GM21576 (cell line): ENCODE measurements around the gene MLX.
"Not testable (repeated sequence)": the region's sequence is repeated elsewhere in the genome, so short reads cannot be mapped to it uniquely, and the experiment has no call there.

Source experiments
- ATAC-seq: cut with Tn5 transposase; IDR thresholded peaks from one replicate; pipeline ENCODE4 v1.9.1; 2021; ENCODE audit warnings: mild to moderate bottlenecking, moderate library complexity; ENCODE audit not compliant: unreplicated experiment

Gene MLX

DNA sequence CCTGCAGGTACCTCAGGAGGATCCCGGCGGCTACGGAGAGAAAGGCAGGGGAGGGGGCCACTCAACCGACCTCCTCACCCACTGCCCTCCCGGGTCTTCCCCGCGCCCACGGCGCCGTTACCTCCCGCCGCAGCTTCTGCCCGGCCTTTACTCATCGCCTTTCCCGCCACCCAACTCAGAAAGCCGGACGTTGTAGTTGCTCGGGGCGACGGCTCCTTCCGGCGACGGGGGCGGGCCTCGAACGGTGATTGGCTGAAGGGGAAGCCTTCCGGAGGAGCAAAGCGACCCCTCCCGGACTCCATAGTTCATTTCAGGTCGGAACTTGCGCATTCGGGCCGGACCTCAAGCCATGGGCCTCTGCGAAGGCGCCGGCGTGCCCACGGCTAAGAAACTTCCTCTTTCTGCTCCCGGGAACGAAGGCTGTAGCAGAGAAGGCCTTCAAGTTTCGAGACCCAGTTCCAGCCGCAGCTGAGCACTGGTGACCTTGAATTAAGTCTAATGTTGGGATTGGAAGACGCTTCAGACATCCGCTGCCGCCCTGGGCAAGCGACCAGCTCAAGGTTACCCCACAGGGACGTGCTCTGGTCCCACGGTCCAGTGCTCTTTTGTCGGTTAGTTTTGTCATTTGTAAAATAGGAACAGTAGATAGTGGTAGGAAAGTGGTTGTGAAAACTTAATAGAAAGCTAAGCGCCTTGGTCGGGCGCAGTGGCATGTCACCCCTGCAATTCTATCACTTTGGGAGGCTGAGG, 10.8 kb downstream of the MLX start, which contains the start of gene PSMC3IP:
Gene PSMC3IP, minus strand, starts transcription at position 198 of the 750 bp plus-strand sequence. Its CDS starts 43 bp downstream, at position 155.
- ATAC-seq = peak; percentile 63

DNA sequence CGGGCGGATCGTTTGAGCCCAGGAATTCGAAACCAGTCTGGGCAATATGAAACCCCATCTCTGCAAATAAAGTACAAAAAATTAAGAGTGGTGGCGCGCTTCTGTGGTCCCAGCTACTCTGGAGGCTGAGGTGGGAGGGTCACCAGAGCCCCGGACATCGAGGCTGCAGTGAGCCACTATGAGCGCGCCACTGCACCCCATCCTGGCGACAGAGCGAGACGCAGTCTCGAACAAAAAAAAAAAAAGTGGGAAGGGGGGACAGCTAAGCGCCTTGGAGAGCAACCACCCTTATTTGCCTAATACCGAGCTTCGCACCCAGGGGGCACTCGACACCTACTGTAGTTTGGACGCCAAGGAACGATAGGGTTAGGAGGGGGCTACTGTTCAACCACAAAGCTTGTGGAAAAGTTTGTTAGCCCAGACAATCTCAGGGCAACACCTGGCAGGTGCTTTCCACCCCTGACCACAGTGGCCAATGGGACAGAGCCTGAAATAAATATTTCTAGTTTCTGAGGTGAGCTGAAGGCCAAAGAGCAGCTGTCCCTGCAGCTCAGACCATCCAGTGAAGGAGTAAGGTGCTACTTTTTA, 11.5 kb downstream of the MLX start:
- peak; percentile 45 for ATAC-seq

GRCh38 chr17:42579794-42580551, 13.1 kb downstream of the MLX start:
- no peak for ATAC-seq

DNA sequence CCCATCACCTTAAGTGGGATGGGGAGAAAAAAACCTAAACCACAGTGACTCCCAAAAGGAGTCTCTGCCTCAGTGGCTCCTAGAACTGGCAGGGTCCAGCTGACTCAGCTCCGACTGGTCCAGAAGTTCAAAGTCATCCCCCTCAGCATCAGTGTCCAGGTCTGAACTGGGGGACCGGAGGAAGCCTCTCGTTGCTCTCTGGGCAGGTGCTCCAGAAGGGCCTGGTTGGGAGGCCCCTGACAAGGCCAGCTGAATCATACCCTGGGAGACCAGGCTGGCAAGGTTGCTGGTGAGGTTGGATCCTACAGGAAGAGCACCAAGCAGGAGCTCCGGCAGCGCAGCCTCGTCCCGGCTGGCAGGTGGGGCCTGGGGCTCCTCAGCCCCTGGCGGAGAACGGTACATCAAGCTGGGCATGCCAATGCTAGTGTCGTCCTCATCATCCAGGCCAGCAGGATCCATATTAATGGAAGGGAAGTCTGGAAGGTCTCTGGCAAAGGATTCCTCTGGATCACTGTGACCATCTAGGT, 14.9 kb downstream of the MLX start:
- ATAC-seq = no peak

DNA sequence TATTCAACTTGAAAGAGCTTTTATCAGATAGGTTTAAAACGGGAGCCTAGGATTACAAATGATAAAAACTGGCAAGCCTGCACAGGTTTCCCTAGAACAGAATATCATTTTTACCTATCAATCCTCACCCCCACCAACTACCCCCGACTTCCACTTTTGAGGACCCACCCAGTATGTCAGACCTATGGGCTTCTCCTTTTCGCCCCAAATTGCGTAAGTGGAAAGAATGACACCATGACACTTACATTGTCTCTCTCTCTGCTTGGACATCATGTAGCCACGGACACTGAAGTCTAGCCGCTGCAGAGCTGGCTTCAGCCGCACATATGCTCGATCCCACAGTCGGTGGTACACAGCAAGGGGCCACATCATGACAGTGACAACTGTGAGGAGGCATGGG, 18.0 kb downstream of the MLX start:
- ATAC-seq = no peak

DNA sequence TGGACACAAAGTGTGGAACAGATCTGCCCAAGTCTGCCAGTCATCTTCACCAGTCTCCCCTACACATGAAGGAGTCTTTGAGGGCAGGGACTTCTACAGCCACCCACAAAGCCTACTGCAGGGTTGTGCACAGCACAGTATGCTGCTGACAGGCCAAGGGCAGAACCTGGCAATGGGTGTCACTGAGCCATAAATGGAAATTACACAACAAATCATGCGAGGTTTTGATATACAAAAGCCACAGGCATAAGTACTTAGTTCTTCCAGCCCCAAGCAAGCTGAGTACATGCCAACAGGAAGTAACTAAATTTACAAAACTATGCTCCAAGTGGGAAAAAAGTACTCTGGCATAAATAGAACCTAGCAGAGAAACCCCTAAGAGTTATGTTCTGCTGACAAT, 18.5 kb downstream of the MLX start:
- no peak for ATAC-seq

DNA sequence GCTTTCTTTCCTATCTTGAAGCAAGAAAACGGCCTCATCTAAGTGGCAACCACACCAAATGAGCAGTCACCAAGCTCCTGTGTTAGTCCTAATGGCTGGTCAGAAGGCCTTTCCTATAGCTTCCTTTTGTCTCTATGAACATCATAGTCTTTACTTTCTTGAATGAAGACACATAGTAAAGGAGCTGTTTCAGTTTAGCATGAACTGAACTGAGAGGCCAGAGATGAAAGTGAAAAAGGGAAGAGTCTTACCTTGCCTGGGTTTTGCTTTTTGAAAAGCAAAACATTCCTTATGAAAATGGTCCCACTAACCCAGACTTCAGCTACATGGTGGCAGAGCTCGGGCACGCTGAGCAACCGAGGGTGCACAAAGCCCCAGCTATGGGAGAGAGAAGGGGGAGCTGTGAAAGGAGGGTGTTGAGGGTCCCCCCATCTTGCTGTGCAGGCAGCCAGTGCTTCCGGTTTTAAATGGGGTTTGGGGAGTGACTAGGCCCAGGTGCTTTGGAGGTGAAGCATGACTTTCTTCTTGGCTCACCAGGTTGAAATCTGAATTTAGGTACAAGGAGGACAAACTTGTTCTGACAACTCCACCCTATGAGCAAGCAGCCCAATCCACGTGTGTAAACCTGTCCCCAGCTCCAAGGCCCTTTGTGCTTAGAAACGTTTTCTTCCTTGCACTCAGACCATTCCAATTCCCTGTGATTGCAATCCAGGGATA, 19.8 kb downstream of the MLX start:
- ATAC-seq = no peak

DNA sequence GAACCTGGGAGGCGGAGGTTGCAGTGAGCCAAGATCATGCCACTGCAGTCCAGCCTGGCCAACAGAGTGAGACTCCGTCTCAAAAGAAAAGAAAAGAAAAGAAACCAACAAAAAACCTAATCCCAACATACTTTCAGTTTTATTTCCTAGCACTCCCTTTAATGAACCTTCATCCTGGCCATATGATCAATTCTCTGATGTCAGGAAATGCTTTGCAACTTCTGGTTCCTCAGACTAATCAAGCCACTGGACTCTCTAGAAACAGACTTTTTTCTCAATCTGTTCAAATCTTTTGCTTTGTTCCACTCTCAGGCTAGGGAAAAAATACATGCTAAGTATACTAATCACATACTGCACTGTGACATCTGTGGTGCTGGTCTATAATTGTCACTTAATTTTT, 24.0 kb downstream of the MLX start:
- ATAC-seq = no peak

- no peak for ATAC-seq
These were observed 24.5 kb downstream of the MLX start for GRCh38 chr17:42591411-42591810.

- no peak for ATAC-seq
These were observed 29.5 kb downstream of the MLX start for GRCh38 chr17:42596386-42596785.

GRCh38 chr17:42598905-42599304, 32.0 kb downstream of the MLX start:
- no peak for ATAC-seq

DNA sequence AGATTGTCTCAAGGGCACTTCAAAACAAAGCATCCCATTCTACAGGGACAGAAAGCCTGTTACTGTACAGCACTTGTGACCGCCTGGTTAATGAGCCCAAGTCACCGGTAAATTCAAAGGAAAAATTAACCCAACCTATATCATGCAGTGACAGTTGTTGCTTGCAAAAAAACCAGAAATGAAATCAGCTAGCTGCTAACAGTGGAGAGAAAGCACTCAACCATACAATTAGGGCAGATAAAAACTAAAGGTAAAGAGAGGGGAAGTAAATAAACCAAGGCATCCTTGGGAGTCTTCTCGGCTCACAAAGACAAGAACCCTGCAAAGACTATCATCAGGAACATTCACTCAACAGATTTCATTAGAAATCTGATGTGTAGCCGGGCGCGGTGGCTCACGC, 36.4 kb downstream of the MLX start:
- no peak for ATAC-seq

- no peak for ATAC-seq
These were observed 40.9 kb downstream of the MLX start for GRCh38 chr17:42607769-42608168.

DNA sequence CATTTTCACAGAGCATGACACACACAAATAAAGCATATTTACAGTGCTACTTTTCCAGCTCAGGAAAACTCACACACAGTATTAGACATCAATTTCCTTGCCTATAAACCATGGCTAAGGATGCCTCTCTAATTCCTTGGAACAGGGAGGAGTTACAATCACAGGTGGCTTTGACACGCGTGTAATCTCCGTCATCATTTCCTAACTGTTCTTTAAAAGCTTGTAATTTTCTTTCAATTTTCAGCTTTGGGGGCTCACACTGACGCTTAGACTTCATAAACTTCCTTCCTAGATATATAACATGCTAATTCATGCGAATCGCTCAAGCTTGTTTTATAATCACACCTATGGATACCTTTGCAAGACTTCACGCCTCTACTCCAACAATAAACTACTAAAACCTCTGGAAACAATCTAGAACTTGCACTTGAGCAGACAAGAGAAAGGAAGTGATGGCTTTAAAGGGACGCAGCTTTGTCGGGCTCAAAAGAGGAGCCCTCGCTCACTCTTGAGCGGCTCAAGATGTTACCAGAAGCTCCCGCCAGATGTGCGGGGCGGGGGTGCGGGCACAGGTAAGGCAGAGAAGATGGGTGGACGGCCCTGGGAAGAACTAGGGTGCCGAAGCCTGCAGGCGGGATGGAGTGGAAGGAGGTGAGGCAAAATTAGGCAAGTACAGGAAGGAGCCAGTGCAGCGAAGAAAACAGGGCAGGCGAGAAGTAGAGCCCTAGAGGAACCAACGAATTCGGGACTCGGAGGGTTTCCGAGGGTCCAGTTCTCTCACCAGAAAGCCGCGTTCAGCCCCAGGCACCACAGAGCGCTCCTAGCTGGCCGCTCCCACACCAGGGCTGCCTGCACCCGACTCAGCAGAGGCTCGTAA, 41.6 kb downstream of the MLX start:
- ATAC-seq = no peak

DNA sequence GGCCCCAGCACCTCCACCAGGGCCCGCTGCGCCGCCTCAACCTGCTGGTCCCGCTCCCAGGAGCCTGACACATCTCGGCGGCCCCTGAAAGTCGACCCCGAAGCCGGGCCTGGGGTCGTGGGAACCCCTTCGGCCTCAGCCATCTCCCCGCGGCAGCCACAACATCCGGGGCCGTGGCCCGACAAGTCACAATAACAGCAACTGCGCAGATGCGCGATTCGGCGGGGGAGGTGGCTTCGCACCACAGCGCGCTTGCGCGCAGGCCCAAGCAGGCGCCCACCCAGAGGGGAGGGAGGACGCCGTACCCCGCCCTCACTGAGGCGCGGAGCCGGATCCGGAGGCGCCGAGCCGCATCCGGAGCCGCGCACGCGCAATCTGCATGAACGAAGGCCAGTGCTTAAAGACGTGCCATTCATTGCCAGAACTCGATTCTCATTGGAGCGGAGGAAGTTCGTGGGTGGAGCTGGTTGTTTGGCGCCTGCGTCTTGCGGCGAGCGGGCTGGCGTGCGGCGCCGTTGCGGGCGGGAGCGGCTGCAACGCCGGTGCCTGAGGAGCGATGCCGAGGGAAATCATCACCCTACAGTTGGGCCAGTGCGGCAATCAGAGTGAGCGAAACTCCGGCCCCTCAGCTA, 42.4 kb downstream of the MLX start, which contains the start of the genes RETREG3 and TUBG1:
Gene RETREG3, minus strand, starts transcription at position 193 of the 632 bp plus-strand sequence. Its CDS starts 50 bp downstream, at position 143.
Gene TUBG1, plus strand, starts transcription at position 502 of the 632 bp plus-strand sequence. Its CDS starts 55 bp downstream, at position 557.
- ATAC-seq = peak; percentile 81

DNA sequence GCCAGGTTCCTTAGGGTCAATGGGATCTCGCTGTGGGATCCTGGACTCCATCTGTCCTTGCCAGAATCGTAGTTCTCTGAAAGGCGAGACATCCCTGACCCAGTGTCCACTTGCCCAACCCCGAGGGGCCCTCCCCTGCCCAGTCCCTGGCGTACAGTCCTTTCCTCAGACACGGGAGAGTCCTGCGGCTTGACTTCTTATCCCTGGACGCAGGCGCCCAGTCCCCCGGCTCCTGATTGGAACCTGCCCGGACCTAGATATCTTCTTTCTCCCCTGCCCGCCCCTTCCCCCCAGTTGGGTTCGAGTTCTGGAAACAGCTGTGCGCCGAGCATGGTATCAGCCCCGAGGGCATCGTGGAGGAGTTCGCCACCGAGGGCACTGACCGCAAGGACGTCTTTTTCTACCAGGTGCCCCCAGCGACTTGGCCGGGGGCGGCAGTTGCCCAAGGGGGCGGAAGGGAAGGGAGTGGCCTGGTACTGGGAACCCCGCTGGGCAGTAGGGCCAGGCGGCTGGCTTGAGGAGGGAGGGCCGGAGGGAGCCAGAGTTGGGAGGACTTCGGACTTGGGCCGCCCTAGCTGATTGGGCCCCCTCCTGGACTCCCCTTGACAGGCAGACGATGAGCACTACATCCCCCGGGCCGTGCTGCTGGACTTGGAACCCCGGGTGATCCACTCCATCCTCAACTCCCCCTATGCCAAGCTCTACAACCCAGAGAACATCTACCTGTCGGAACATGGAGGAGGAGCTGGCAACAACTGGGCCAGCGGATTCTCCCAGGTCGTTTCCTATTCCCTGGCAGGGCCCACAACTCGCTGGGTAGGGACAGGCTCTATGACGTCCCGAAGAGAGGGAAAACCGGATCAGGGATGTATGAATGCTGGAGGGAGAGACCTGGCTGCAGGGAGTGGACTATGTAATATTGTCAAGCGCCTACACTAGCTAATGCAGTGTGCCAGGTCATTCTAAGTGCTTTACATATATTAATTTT, 43.2 kb downstream of the MLX start:
- ATAC-seq = not testable (repeated sequence)

GRCh38 chr17:42612013-42612412, 45.1 kb downstream of the MLX start:
- ATAC-seq = no peak

- no peak for ATAC-seq
These were observed 46.9 kb downstream of the MLX start for GRCh38 chr17:42613699-42614295.
